ENCODE measurements around the gene PMPCA.

DNA sequence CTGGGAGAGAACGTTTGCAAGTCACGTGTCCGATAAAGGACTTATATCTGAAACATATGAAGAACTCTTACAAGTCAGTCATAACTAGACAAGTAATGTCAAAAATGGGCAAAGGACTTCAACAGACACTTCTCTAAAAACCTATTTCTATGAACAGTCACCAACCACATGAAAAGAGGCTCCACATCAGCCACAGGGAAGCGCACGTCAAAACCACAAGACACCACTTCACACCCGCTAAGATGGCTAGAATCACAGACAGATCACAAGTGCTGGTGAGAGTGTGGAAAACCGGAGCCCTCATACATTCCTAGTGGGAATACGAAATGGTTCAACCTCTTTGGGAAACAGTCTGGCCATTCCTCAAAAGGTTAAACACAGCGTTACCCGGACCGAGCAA is 25.4 kb upstream of the PMPCA start:
- TF ChIP-seq, protein P1, sequence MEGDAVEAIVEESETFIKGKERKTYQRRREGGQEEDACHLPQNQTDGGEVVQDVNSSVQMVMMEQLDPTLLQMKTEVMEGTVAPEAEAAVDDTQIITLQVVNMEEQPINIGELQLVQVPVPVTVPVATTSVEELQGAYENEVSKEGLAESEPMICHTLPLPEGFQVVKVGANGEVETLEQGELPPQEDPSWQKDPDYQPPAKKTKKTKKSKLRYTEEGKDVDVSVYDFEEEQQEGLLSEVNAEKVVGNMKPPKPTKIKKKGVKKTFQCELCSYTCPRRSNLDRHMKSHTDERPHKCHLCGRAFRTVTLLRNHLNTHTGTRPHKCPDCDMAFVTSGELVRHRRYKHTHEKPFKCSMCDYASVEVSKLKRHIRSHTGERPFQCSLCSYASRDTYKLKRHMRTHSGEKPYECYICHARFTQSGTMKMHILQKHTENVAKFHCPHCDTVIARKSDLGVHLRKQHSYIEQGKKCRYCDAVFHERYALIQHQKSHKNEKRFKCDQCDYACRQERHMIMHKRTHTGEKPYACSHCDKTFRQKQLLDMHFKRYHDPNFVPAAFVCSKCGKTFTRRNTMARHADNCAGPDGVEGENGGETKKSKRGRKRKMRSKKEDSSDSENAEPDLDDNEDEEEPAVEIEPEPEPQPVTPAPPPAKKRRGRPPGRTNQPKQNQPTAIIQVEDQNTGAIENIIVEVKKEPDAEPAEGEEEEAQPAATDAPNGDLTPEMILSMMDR (IDR thresholded peaks at IDR 0.05), result no peak
- TF ChIP-seq POLR2A (IDR thresholded peaks at IDR 0.05), result no peak

All from esophagus squamous epithelium (tissue), 4 donors.